Thyroid gland (tissue), 4 donors: ENCODE data around the gene PGP. TPM values are rescaled to one million over a fixed set of nuclear protein-coding genes. Genes with fewer than 3 reads are reported as not detected.

Source experiments
- DNase-seq, 2 donors: peaks; one replicate each; pipeline ENCODE4 v3.0.0-alpha.2; 2019
- H3K27ac ChIP-seq, 3 donors: fragments of 200-600 bp; sonication (generic); 1 replicate in 2 of 3; 2 replicates in 1 of 3; pipeline ENCODE4 v1.5.1; 2016 to 2019; ENCODE audit warnings: mild to moderate bottlenecking in 1 of 3, moderate library complexity in 1 of 3
- H3K27me3 ChIP-seq: fragments of 200-600 bp; sonication (generic); one replicate; pipeline ENCODE4 v1.5.1; 2019
- H3K36me3 ChIP-seq, 2 donors: fragments of 200-600 bp; sonication (generic); one replicate each; pipeline ENCODE4 v1.5.1; 2016 to 2019
- H3K4me1 ChIP-seq, 2 donors: fragments of 200-600 bp; sonication (generic); one replicate each; pipeline ENCODE4 v1.5.1; 2017 to 2019
- H3K4me3 ChIP-seq, 3 donors: fragments of 200-600 bp; sonication (generic); replicated peaks in 1 of 3; 1 replicate in 2 of 3; 2 replicates in 1 of 3; pipeline ENCODE4 v1.5.1; 2016; ENCODE audit warnings: mild to moderate bottlenecking in 1 of 3
- H3K9me3 ChIP-seq: fragments of 200-600 bp; sonication (generic); one replicate; pipeline ENCODE4 v1.5.1; 2017
- POLR2A ChIP-seq, 2 donors: fragments of 450-650 bp; IDR thresholded peaks; one replicate each; pipeline ENCODE4 v1.6.1; 2017; ENCODE audit warnings: antibody characterized with exemption in 2 of 2, mild to moderate bottlenecking in 2 of 2, moderate library complexity in 1 of 2
- WGBS, 2 donors: methylation state at CpG; one replicate each; pipeline ENCODE4 v1.1.5; 2017; 5-methylcytosine and 5-hydroxymethylcytosine counted together
- intact Hi-C: fragments of 100-400 bp; cut with DNase I; formaldehyde crosslinking; loops from one replicate; pipeline ENCODE4 v1.15.1; 2023
- total RNA-seq, 4 donors: library from RNA; depleted of rRNA; stranded (reverse); fragments of >200 nt; gene quantifications; one replicate each; pipeline ENCODE4 v1.2.3, GENCODE V29; 2016
- TF ChIP-seq, protein P1 (sequence below), 6 experiments: fragments of 200-600 bp in 3 of 6; fragments of 450-650 bp in 3 of 6; sonication (generic) in 3 of 6; IDR thresholded peaks; one replicate each; pipeline ENCODE4 v1.5.1; 2016 to 2019; ENCODE audit warnings: antibody characterized with exemption in 6 of 6, mild to moderate bottlenecking in 2 of 6, inconsistent platforms in 1 of 6, moderate library complexity in 1 of 6

Gene PGP
- total RNA-seq, 4 donors from 2014 or later: 13.4 to 44.0 (median 28.8) TPM

DNA sequence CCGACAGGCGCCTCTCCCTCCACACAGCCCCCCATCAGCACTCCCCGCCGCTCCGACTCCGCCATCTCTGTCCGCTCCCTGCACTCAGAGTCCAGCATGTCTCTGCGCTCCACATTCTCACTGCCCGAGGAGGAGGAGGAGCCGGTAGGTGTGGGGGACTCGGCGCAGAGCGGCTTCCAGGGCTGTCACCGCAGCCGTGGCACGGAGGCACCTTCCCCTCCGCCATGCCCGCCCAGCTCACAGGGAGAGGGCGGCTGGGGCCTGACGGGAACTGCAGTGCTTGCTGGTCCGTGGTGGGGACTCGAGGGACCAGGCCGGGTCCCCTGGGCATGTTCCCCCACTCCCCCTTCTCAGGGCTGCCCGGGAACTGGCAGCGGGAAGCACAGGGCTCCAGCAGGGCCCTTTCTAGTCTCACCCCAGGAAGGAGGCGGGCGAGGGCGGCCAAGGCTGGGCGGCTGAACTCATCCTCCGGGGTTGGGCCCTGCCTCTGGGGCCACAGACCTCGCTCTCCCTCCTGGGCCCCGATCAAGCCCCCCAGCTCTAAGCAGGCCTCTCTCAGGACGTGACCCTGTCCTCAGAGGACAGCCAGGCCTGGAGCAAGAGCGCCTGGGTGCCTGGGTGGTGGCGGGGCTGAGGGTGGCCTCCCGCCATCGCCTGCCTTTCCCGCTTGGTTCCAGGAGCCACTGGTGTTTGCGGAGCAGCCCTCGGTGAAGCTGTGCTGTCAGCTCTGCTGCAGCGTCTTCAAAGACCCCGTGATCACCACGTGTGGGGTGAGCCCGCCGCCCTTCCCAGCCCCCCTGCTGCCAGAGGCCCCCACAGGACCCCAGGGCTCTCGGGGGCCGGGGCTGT lies 43.8 kb downstream of the PGP start:
- H3K36me3 ChIP-seq: peaks cover 27 to 36% of the 10 kb centered on the region in 2 donors
- peak overlapping the region in 2 of 3 donors; percentile 30 to 78 for H3K27ac ChIP-seq
- intact Hi-C loops: no loop called here
- peak overlapping the region in 1 of 3 donors; percentile 1 for H3K4me3 ChIP-seq
- H3K4me1 ChIP-seq: no peaks in the 10 kb centered on the region
- 88 to 94% methylated on average over 16 to 38 of the region's 47 CpGs for WGBS, 2 donors
- H3K27me3 ChIP-seq: no peaks in the 10 kb centered on the region
- TF ChIP-seq, protein P1, sequence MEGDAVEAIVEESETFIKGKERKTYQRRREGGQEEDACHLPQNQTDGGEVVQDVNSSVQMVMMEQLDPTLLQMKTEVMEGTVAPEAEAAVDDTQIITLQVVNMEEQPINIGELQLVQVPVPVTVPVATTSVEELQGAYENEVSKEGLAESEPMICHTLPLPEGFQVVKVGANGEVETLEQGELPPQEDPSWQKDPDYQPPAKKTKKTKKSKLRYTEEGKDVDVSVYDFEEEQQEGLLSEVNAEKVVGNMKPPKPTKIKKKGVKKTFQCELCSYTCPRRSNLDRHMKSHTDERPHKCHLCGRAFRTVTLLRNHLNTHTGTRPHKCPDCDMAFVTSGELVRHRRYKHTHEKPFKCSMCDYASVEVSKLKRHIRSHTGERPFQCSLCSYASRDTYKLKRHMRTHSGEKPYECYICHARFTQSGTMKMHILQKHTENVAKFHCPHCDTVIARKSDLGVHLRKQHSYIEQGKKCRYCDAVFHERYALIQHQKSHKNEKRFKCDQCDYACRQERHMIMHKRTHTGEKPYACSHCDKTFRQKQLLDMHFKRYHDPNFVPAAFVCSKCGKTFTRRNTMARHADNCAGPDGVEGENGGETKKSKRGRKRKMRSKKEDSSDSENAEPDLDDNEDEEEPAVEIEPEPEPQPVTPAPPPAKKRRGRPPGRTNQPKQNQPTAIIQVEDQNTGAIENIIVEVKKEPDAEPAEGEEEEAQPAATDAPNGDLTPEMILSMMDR (IDR thresholded peaks at IDR 0.05): no peak
- no peak for TF ChIP-seq POLR2A (IDR thresholded peaks at IDR 0.05)
- DNase-seq: no peak
- no peaks in the 10 kb centered on the region for H3K9me3 ChIP-seq

DNA sequence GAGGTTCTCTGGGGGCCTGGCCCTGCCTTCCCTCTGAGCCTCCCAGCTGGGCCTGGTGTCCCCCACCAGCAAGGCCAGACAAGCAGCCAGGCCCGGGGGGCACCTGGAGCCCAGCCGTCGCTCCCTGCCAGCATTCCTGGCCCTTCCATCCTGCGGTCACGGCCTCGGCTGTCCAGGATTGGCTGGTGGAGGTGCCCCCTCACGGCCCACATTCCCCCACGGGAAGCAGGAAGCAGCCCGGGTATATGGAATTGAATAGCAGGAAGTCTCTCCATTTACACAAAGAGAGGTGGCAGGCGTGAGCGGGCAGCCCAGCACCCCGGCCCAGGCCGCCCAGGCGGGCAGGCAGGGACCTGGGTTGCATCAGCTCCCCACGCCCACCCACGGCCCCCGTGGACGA lies 44.6 kb downstream of the PGP start:
- 92 to 94% methylated on average over 8 to 18 of the region's 18 CpGs for WGBS, 2 donors

DNA sequence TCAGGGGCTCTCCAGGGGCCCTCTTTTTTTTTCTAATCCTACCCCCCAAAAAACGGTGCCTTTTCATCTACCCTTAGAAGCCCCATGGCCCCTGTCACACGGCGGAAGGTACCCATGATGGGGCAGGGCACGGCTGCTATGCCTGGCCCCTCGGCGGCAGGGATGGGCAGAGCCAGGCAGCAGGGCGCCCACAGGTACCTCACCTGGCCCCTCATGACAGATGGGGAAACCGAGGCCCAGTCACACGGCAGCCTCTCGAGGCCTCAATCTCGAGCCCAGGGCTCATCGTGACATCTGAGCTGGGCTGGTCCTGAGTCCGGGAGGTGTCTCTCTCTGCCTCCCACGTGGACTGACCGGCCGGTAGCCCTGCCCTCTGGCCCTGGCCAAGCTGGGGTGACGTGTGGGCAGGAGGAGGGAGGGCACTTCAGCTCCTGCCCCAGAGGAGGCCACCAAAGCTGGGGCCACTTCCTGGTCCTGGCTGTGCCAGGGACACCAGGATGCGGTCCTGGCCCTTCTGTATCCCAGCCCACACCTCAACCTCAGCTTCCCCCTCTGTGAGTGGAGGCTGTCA lies 47.5 kb downstream of the PGP start:
- Histone ChIP-seq H3K9me3 (no peaks in the 10 kb centered on the region), H3K4me3 (no peak overlapping the region), H3K27me3 (no peaks in the 10 kb centered on the region), H3K27ac (no peak overlapping the region), H3K36me3 (peaks cover 0 to 10% of the 10 kb centered on the region in 2 donors), H3K4me1 (no peaks in the 10 kb centered on the region)
- TF ChIP-seq, protein P1 (IDR thresholded peaks at IDR 0.05): no peak
- no peak for TF ChIP-seq POLR2A (IDR thresholded peaks at IDR 0.05)
- 92 to 94% methylated on average over 15 to 16 of the region's 18 CpGs for WGBS, 2 donors
- no peak for DNase-seq
- intact Hi-C loops: no loop called here

More for the DNA sequence above, 44.6 kb downstream of the PGP start:
- Histone ChIP-seq H3K4me1 (no peaks in the 10 kb centered on the region), H3K4me3 (peak overlapping the region in 1 of 3 donors; percentile 1), H3K36me3 (peaks cover 20 to 32% of the 10 kb centered on the region in 2 donors), H3K27me3 (no peaks in the 10 kb centered on the region), H3K27ac (peak overlapping the region in 2 of 3 donors; percentile 36 to 78), H3K9me3 (no peaks in the 10 kb centered on the region)
- intact Hi-C loops: no loop called here
- TF ChIP-seq POLR2A (IDR thresholded peaks at IDR 0.05): no peak
- TF ChIP-seq, protein P1 (IDR thresholded peaks at IDR 0.05): no peak
- no peak for DNase-seq

DNA sequence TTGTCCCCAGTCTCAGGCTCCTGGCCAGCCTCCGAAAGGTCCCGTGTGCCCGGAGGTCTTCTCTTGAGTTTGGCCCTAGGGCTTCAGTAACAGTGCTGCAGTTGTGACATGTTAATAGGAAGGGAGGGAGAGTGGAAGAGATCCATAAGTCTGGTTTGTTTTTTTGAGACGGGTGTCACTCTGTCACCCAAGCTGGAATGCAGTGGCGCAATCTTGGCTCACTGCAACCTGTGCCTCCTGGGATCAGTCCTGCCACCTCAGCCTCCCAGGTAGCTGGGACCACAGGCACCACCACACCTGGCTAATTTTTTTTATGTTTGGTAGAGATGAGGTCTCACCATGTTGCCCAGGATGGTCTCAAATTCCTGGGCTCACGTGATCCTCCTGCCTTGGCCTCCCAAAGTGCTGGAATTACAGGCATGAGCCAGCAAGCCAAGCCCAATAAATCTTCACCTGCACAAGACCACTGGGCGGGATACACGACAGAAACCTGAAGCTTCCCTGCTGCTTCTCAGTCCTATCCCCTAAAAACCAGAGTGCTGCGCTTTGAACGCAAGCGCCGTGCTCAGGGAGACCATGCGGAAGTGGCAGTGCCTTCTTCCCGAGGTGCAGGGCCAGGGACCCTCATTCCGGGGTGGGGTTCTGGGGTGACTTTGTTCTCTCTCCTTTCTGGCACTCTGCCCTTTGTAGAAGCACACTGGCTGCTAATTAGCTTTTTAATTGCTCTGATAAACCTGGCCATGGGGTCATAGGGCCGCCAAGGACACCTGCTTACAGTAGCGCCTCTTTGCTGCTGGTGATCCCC lies 48.2 kb downstream of the PGP start:
- no peaks in the 10 kb centered on the region for H3K27me3 ChIP-seq
- no peak overlapping the region for H3K27ac ChIP-seq
- no peaks in the 10 kb centered on the region for H3K4me1 ChIP-seq
- H3K9me3 ChIP-seq: no peaks in the 10 kb centered on the region
- no peak overlapping the region for H3K4me3 ChIP-seq
- H3K36me3 ChIP-seq: peaks cover 0 to 5% of the 10 kb centered on the region in 2 donors
- WGBS, 2 donors: 95 to 96% methylated on average over 10 to 16 of the region's 17 CpGs
- TF ChIP-seq, protein P1 (IDR thresholded peaks at IDR 0.05): no peak
- TF ChIP-seq POLR2A (IDR thresholded peaks at IDR 0.05): no peak
- intact Hi-C loops: no loop called here
- no peak for DNase-seq
